Ascending aorta (tissue), 2 donors: ENCODE measurements around the gene ZNF692. TPM values are rescaled to one million over a fixed set of nuclear protein-coding genes. Genes with fewer than 3 reads are reported as not detected.

Experiments
- DNase-seq, 2 donors: peaks; one replicate each; pipeline ENCODE4 v3.0.0-alpha.2; 2019; ENCODE audit warnings: low spot score in 2 of 2
- H3K27ac ChIP-seq, 2 donors: fragments of 200-600 bp; sonication (generic); one replicate each; pipeline ENCODE4 v1.5.1; 2016 to 2017; ENCODE audit warnings: mild to moderate bottlenecking in 1 of 2
- H3K27me3 ChIP-seq: fragments of 200-600 bp; sonication (generic); one replicate; pipeline ENCODE4 v1.5.1; 2017
- H3K36me3 ChIP-seq, 2 donors: fragments of 200-600 bp; sonication (generic); one replicate each; pipeline ENCODE4 v1.5.1; 2016
- H3K4me1 ChIP-seq, 2 donors: fragments of 200-600 bp; sonication (generic); one replicate each; pipeline ENCODE4 v1.5.1; 2016 to 2017; ENCODE audit warnings: mild to moderate bottlenecking in 1 of 2
- H3K4me3 ChIP-seq, 2 donors: fragments of 200-600 bp; sonication (generic); one replicate each; pipeline ENCODE4 v1.5.1; 2016 to 2017; ENCODE audit warnings: mild to moderate bottlenecking in 1 of 2
- H3K9me3 ChIP-seq, 2 donors: fragments of 200-600 bp; sonication (generic); one replicate each; pipeline ENCODE4 v1.5.1; 2016
- CTCF ChIP-seq, 3 experiments: fragments of 200-600 bp in 2 of 3; fragments of 450-650 bp in 1 of 3; sonication (generic) in 2 of 3; IDR thresholded peaks; one replicate each; pipeline ENCODE4 v1.5.1; 2016 to 2019; ENCODE audit warnings: antibody characterized with exemption in 3 of 3, mild to moderate bottlenecking in 1 of 3, moderate library complexity in 1 of 3
- intact Hi-C: fragments of 100-400 bp; cut with DNase I; formaldehyde crosslinking; loops from one replicate; pipeline ENCODE4 v1.15.1; 2023
- total RNA-seq: library from RNA; depleted of rRNA; stranded (reverse); fragments of >200 nt; gene quantifications from one replicate; pipeline ENCODE4 v1.1.0, GENCODE V29; 2016

The ZNF692 gene
- total RNA-seq, 1 donor from 2014 or later, result 13.8 TPM

- peaks cover 38 to 75% of the 10 kb centered on the region in 2 donors for H3K36me3 ChIP-seq
- peaks cover 0 to 12% of the 10 kb centered on the region in 2 donors for H3K4me1 ChIP-seq
- TF ChIP-seq CTCF (IDR thresholded peaks at IDR 0.05), result no peak
- H3K9me3 ChIP-seq, result no peaks in the 10 kb centered on the region
- no peak overlapping the region for H3K27ac ChIP-seq
- H3K4me3 ChIP-seq, result no peak overlapping the region
- DNase-seq, result no peak
- H3K27me3 ChIP-seq, result no peaks in the 10 kb centered on the region
- intact Hi-C loops, result no loop called here
Measured at GRCh38 chr1:248816042-248816851, 42.6 kb downstream of the ZNF692 start.

DNA sequence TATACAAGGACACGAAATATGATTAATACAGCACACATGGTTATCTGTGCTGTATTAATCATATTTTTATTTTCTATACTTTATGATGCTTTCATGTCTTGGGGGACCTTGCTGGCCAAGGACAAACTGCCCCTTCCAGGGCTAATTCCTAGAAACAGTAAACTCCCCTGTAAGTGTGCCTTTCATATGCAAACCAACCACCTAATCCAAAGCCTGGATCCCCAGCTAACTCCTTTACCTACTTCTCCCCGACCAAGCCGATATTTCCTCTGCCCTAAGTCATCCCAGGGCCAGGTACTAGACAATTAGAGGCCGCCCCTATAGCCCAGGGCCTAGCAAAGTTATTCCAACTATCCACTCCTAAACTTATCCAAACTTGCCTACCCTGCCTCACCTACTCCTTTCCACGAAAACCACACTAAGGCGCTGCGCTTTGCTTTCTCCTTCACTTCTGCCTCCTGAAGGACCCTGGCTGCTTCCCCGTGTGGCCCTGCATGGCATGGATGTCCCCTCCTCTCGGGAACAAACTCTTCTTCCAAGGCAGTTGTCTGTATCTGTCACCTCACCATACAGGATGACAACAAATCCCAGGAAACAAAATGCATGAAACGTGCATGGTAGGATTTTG lies 43.4 kb downstream of the ZNF692 start:
- Histone ChIP-seq H3K36me3 (peaks cover 38 to 72% of the 10 kb centered on the region in 2 donors), H3K27ac (no peak overlapping the region), H3K4me3 (no peak overlapping the region), H3K9me3 (no peaks in the 10 kb centered on the region), H3K27me3 (no peaks in the 10 kb centered on the region), H3K4me1 (peaks cover 0 to 6% of the 10 kb centered on the region in 2 donors)
- intact Hi-C loops, result no loop called here
- no peak for DNase-seq
- TF ChIP-seq CTCF (IDR thresholded peaks at IDR 0.05), result no peak

DNA sequence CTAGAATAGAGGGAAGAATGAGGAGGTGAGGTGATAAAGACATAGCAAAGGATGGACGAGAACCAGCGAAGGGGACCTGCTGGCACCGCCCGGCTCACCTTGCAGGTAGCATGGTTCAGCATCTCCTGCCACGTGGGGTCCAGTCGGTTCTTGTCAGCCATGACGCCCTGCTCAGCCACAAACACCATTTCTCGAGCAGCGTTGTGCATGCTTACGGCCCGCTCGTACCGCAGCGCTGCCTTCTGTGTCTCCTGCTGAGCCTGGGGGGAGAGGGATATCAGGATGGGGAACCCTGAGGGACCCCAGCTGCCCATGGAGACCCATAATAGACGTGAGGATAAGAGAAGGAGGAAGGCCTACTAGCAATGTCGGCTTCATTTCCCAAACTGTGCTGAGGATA lies 44.5 kb downstream of the ZNF692 start:
- no peak overlapping the region for H3K27ac ChIP-seq
- H3K36me3 ChIP-seq, result peaks cover 38 to 65% of the 10 kb centered on the region in 2 donors

DNA sequence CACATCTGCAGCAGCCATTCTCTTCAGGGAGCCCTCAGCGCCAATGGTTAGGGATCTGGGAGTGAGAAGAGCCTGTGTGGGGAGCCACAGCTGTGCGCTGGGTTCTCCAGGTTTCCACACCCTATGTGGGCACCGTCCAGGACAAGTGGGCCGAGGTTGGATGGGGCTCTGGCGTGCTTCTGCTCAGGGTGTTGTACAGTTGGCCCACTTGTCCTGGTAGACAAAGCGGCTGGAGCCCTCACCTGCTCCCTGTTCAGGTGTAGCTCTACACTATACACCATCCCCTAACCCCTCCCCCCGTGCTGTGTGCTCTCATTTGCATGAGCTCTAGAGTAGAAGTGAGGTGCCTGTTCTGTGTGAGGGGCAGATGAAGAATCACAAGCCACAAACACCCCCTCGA lies 45.3 kb downstream of the ZNF692 start:
- H3K27me3 ChIP-seq, result no peaks in the 10 kb centered on the region
- intact Hi-C loops, result no loop called here
- H3K36me3 ChIP-seq, result peaks cover 38 to 65% of the 10 kb centered on the region in 2 donors
- no peak for DNase-seq
- H3K4me3 ChIP-seq, result no peak overlapping the region
- H3K27ac ChIP-seq, result no peak overlapping the region
- H3K4me1 ChIP-seq, result no peaks in the 10 kb centered on the region
- H3K9me3 ChIP-seq, result no peaks in the 10 kb centered on the region
- no peak for TF ChIP-seq CTCF (IDR thresholded peaks at IDR 0.05)

More for the DNA sequence above, 44.5 kb downstream of the ZNF692 start:
- DNase-seq, result no peak
- intact Hi-C loops, result no loop called here
- no peak overlapping the region for H3K4me3 ChIP-seq
- no peaks in the 10 kb centered on the region for H3K9me3 ChIP-seq
- H3K4me1 ChIP-seq, result peaks cover 0 to 2% of the 10 kb centered on the region in 2 donors
- no peak for TF ChIP-seq CTCF (IDR thresholded peaks at IDR 0.05)
- H3K27me3 ChIP-seq, result no peaks in the 10 kb centered on the region

GRCh38 chr1:248812736-248813425 lies 46.0 kb downstream of the ZNF692 start:
- Histone ChIP-seq H3K4me3 (no peak overlapping the region), H3K4me1 (no peaks in the 10 kb centered on the region), H3K27me3 (no peaks in the 10 kb centered on the region), H3K9me3 (no peaks in the 10 kb centered on the region), H3K27ac (no peak overlapping the region), H3K36me3 (peaks cover 38 to 65% of the 10 kb centered on the region in 2 donors)
- intact Hi-C loops, result no loop called here
- TF ChIP-seq CTCF (IDR thresholded peaks at IDR 0.05), result no peak
- peak in 1 of 2 donors; percentile 58 for DNase-seq
